ENCODE data around the gene MAL. TPM values are rescaled to one million over a fixed set of nuclear protein-coding genes. Genes with fewer than 3 reads are reported as not detected.

Gene MAL
- total RNA-seq, 1 experiment from 2014 or later = 1.6 TPM

DNA sequence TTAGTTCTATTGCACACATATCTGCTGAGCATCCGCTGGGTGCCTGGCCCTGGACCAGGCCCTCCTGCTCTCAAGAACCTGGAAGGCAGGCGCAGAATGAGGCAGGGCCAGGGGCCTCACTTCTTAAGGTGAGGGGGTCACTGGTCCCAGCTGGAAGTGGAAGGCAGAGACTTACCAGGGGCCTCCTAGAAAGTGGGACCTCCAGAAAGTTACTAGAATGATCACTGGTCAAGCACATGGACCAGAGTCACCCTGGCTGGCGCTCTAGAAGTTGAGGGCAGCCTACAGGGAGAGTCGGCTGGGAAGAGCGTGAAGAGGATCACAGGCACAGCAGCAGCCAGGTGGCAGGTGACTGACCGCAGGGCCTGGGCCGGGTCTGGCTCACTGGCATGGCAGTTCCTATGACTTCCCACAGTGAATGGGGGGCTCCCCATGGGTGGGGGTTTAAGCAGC is 26.1 kb upstream of the MAL start:
- intact Hi-C loops (cut with micrococcal nuclease) = no loop called here
- Histone ChIP-seq H3K27me3 (ENCODE audit: low read length) (peaks cover 28% of the 10 kb centered on the region), H3K36me3 (ENCODE audit: low read depth, low read length) (no peaks in the 10 kb centered on the region), H3K4me1 (ENCODE audit: insufficient read depth, low read length) (no peaks in the 10 kb centered on the region), H3K9me2 (replicated peaks; ENCODE audit: low read length) (no peaks in the 10 kb centered on the region), H2AFZ (ENCODE audit: low read length) (no peak overlapping the region), H3K27ac (ENCODE audit: low read length) (no peak overlapping the region), H3K9me3 (ENCODE audit: low read length) (no peaks in the 10 kb centered on the region), H3K79me2 (ENCODE audit: low read length) (no peaks in the 10 kb centered on the region), H3K4me3 (ENCODE audit: low read length) (no peak overlapping the region), H3K9ac (ENCODE audit: low read length) (no peak overlapping the region), H4K20me1 (ENCODE audit: low read length) (no peaks in the 10 kb centered on the region), H3F3A (ENCODE audit: low read length, unreplicated experiment) (no peaks in the 10 kb centered on the region), H3K4me2 (ENCODE audit: low read length) (no peak overlapping the region)
- TF ChIP-seq, protein P1, sequence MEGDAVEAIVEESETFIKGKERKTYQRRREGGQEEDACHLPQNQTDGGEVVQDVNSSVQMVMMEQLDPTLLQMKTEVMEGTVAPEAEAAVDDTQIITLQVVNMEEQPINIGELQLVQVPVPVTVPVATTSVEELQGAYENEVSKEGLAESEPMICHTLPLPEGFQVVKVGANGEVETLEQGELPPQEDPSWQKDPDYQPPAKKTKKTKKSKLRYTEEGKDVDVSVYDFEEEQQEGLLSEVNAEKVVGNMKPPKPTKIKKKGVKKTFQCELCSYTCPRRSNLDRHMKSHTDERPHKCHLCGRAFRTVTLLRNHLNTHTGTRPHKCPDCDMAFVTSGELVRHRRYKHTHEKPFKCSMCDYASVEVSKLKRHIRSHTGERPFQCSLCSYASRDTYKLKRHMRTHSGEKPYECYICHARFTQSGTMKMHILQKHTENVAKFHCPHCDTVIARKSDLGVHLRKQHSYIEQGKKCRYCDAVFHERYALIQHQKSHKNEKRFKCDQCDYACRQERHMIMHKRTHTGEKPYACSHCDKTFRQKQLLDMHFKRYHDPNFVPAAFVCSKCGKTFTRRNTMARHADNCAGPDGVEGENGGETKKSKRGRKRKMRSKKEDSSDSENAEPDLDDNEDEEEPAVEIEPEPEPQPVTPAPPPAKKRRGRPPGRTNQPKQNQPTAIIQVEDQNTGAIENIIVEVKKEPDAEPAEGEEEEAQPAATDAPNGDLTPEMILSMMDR (conservative IDR thresholded peaks at IDR 0.05; ENCODE audit: low read depth, low read length) = no peak
- TF ChIP-seq EZH2phosphoT487 (IDR thresholded peaks at IDR 0.05; ENCODE audit: borderline replicate concordance, low read length) (no peak), EZH2 (IDR thresholded peaks at IDR 0.05; ENCODE audit: low read length, unreplicated experiment) (no peak)
- DNase-seq = no peak
- CTCF ChIA-PET = no interaction called here
- no peak for ATAC-seq
- POLR2A ChIA-PET (ENCODE audit: unreplicated experiment) = no interaction called here
- BruUV-seq (replicated peaks) = no TSS peak

DNA sequence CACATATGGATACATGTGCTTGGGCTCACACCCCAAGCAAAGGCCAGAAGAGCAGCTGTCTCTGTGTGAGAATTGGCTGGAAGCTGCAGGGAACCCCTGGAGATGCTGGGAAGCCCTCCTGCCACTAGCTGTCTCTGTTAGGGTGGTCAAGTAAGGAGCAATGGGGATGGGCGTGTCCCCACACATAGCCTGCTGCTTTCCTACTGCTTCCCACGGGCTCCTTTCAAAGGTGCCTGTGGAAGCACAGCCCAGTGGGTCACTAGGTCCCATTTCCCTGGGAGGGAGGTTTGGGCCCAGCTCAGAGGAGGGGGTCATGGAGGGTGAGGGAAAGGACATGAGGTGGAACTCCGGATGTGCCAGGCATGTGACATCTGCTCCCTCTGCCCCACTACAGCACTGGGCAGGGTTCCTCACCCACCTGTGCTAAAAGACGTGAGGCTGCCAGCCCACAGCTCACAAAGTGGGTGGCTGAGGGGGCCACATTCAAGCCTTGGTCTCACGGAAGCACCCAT is 24.4 kb upstream of the MAL start:
- no peak overlapping the region for H3K4me2 ChIP-seq (ENCODE audit: low read length)
- ChIA-PET POLR2A (ENCODE audit: unreplicated experiment) (no interaction called here), CTCF (no interaction called here)
- no peaks in the 10 kb centered on the region for H4K20me1 ChIP-seq (ENCODE audit: low read length)
- ATAC-seq = no peak
- no peak overlapping the region for H2AFZ ChIP-seq (ENCODE audit: low read length)
- no peaks in the 10 kb centered on the region for H3K79me2 ChIP-seq (ENCODE audit: low read length)
- no peak for TF ChIP-seq EZH2 (IDR thresholded peaks at IDR 0.05; ENCODE audit: low read length, unreplicated experiment)
- TF ChIP-seq, protein P1 (conservative IDR thresholded peaks at IDR 0.05; ENCODE audit: low read depth, low read length) = no peak
- TF ChIP-seq EZH2phosphoT487 (IDR thresholded peaks at IDR 0.05; ENCODE audit: borderline replicate concordance, low read length) = no peak
- no TSS peak for BruUV-seq (replicated peaks)
- H3K4me1 ChIP-seq (ENCODE audit: insufficient read depth, low read length) = no peaks in the 10 kb centered on the region
- peaks cover 21% of the 10 kb centered on the region for H3K27me3 ChIP-seq (ENCODE audit: low read length)
- H3K4me3 ChIP-seq (ENCODE audit: low read length) = no peak overlapping the region
- DNase-seq = no peak
- no peaks in the 10 kb centered on the region for H3K9me3 ChIP-seq (ENCODE audit: low read length)
- intact Hi-C loops (cut with micrococcal nuclease) = no loop called here
- H3F3A ChIP-seq (ENCODE audit: low read length, unreplicated experiment) = no peaks in the 10 kb centered on the region
- no peaks in the 10 kb centered on the region for H3K36me3 ChIP-seq (ENCODE audit: low read depth, low read length)
- H3K9me2 ChIP-seq (replicated peaks; ENCODE audit: low read length) = no peaks in the 10 kb centered on the region
- no peak overlapping the region for H3K27ac ChIP-seq (ENCODE audit: low read length)
- H3K9ac ChIP-seq (ENCODE audit: low read length) = no peak overlapping the region

DNA sequence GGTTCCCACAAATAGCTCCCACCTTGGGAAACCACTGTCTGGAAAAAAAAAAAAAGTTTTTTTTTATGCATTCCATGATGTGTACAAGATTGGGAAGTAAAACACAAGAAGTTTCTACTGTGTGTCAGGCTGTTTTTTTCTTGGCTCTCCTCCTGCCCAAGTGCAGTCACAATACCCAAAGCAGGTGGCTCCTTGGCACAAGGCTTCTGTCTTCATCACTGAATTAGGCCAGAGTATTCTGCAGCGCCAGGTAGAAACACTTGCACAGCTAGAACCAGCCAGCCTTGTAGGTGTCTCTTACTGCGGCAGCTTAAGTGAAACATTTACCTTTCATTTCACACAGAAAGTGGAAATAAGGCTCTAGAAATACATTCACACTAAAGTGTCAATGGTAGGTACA is 23.8 kb upstream of the MAL start:
- CTCF ChIA-PET = no interaction called here
- BruUV-seq (replicated peaks) = no TSS peak
- intact Hi-C loops (cut with micrococcal nuclease) = no loop called here

More for the DNA sequence above, 23.8 kb upstream of the MAL start:
- Histone ChIP-seq H2AFZ (ENCODE audit: low read length) (no peak overlapping the region), H3K4me3 (ENCODE audit: low read length) (no peak overlapping the region), H3K9ac (ENCODE audit: low read length) (no peak overlapping the region), H3K27ac (ENCODE audit: low read length) (no peak overlapping the region), H3F3A (ENCODE audit: low read length, unreplicated experiment) (no peaks in the 10 kb centered on the region), H3K9me2 (replicated peaks; ENCODE audit: low read length) (no peaks in the 10 kb centered on the region), H3K27me3 (ENCODE audit: low read length) (peaks cover 19% of the 10 kb centered on the region), H3K4me2 (ENCODE audit: low read length) (no peak overlapping the region), H3K79me2 (ENCODE audit: low read length) (no peaks in the 10 kb centered on the region), H3K9me3 (ENCODE audit: low read length) (no peaks in the 10 kb centered on the region), H3K36me3 (ENCODE audit: low read depth, low read length) (no peaks in the 10 kb centered on the region), H3K4me1 (ENCODE audit: insufficient read depth, low read length) (no peaks in the 10 kb centered on the region), H4K20me1 (ENCODE audit: low read length) (no peaks in the 10 kb centered on the region)
- DNase-seq (no peak), ATAC-seq (no peak)
- TF ChIP-seq, protein P1 (conservative IDR thresholded peaks at IDR 0.05; ENCODE audit: low read depth, low read length) = no peak
- TF ChIP-seq EZH2 (IDR thresholded peaks at IDR 0.05; ENCODE audit: low read length, unreplicated experiment) (no peak), EZH2phosphoT487 (IDR thresholded peaks at IDR 0.05; ENCODE audit: borderline replicate concordance, low read length) (no peak)
- POLR2A ChIA-PET (ENCODE audit: unreplicated experiment) = no interaction called here
